ENCODE results near the gene KIF5A. TPM values are rescaled to one million over a fixed set of nuclear protein-coding genes. Genes with fewer than 3 reads are reported as not detected.

KIF5A gene
- total and polyA plus RNA-seq, 2 of the 13 experiments (the other 11 are each of a cell fraction or from before 2014, with no cell fraction given) = 1.6 to 11.9 TPM

- TF ChIP-seq ZNF510 (CRISPR knock-in tag; IDR thresholded peaks at IDR 0.05; ENCODE audit: low read depth) (no peak), GATA4 (IDR thresholded peaks at IDR 0.05; ENCODE audit: borderline replicate concordance, low read depth) (peak; percentile 52; the same call in 1 of the 2 replicates), BHLHE40 (IDR thresholded peaks at IDR 0.05; ENCODE audit: low read length) (no peak), IKZF1 (IDR thresholded peaks at IDR 0.05) (no peak), HMGXB4 (CRISPR knock-in tag; IDR thresholded peaks at IDR 0.05; ENCODE audit: borderline replicate concordance in 1 of 2, low read depth in 1 of 2) (peak in 1 of 2 experiments; percentile 56; a peak in 1 of 4 replicates), ATM (IDR thresholded peaks at IDR 0.05; ENCODE audit: borderline replicate concordance) (no peak), ZNF235 (CRISPR knock-in tag; IDR thresholded peaks at IDR 0.05; ENCODE audit: borderline replicate concordance) (0 out of 2 replicates have a peak, but pooled peaks have one; percentile 54), CENPX (CRISPR knock-in tag; IDR thresholded peaks at IDR 0.05) (no peak), ZNF781 (CRISPR knock-in tag; IDR thresholded peaks at IDR 0.05; ENCODE audit: borderline replicate concordance, not compliant biosample characterization) (no peak), ZNF263 (CRISPR knock-in tag; IDR thresholded peaks at IDR 0.05) (0 out of 2 replicates have a peak, but pooled peaks have one; percentile 39), HOXA5 (CRISPR knock-in tag; IDR thresholded peaks at IDR 0.05) (peak; percentile 87), FOXC1 (CRISPR knock-in tag; IDR thresholded peaks at IDR 0.05; ENCODE audit: borderline replicate concordance) (0 out of 2 replicates have a peak, but pooled peaks have one; percentile 18), NFKB2 (CRISPR knock-in tag; IDR thresholded peaks at IDR 0.05; ENCODE audit: borderline replicate concordance) (no peak; the same call in 1 of the 2 replicates), MEIS2 (CRISPR knock-in tag; IDR thresholded peaks at IDR 0.05) (peak; percentile 82), ZBTB10 (CRISPR knock-in tag; IDR thresholded peaks at IDR 0.05; ENCODE audit: borderline replicate concordance) (peak; percentile 55; the same call in 1 of the 2 replicates), ZNF232 (CRISPR knock-in tag; IDR thresholded peaks at IDR 0.05; ENCODE audit: borderline replicate concordance) (0 out of 2 replicates have a peak, but pooled peaks have one; percentile 61), ZNF773 (CRISPR knock-in tag; IDR thresholded peaks at IDR 0.05; ENCODE audit: borderline replicate concordance) (peak; percentile 72; the same call in 1 of the 2 replicates), HNRNPL (IDR thresholded peaks at IDR 0.05; ENCODE audit: low read depth, low read length) (no peak), RFXAP (CRISPR knock-in tag; IDR thresholded peaks at IDR 0.05; ENCODE audit: borderline replicate concordance) (no peak), THYN1 (CRISPR knock-in tag; IDR thresholded peaks at IDR 0.05; ENCODE audit: borderline replicate concordance, low read depth) (no peak), SRSF1 (optimal IDR thresholded peaks at IDR 0.05; ENCODE audit: low read depth, low read length) (peak; percentile 39)
- TF ChIP-seq, protein P1, sequence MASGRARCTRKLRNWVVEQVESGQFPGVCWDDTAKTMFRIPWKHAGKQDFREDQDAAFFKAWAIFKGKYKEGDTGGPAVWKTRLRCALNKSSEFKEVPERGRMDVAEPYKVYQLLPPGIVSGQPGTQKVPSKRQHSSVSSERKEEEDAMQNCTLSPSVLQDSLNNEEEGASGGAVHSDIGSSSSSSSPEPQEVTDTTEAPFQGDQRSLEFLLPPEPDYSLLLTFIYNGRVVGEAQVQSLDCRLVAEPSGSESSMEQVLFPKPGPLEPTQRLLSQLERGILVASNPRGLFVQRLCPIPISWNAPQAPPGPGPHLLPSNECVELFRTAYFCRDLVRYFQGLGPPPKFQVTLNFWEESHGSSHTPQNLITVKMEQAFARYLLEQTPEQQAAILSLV (CRISPR knock-in tag; IDR thresholded peaks at IDR 0.05; ENCODE audit: borderline replicate concordance) = no peak
- TF ChIP-seq, protein P2, sequence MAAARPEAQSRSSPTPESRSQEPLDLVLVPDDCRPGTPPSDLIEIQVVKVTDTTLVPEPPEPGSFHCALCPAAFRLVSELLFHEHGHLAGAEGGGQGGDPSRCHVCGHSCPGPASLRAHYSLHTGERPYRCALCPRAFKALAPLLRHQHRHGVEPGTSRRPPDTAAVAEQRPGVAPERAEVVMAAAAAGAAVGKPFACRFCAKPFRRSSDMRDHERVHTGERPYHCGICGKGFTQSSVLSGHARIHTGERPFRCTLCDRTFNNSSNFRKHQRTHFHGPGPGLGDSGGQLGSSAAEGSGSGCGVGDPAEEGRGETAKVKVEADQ (CRISPR knock-in tag; IDR thresholded peaks at IDR 0.05; ENCODE audit: borderline replicate concordance) = no peak
These were observed 61.4 kb downstream of the KIF5A start, which contains the start of gene ARHGEF25 (continued) for GRCh38 chr12:57611108-57611826.
